Measurements from ENCODE around the gene HOXB7.

Gene HOXB7

DNA sequence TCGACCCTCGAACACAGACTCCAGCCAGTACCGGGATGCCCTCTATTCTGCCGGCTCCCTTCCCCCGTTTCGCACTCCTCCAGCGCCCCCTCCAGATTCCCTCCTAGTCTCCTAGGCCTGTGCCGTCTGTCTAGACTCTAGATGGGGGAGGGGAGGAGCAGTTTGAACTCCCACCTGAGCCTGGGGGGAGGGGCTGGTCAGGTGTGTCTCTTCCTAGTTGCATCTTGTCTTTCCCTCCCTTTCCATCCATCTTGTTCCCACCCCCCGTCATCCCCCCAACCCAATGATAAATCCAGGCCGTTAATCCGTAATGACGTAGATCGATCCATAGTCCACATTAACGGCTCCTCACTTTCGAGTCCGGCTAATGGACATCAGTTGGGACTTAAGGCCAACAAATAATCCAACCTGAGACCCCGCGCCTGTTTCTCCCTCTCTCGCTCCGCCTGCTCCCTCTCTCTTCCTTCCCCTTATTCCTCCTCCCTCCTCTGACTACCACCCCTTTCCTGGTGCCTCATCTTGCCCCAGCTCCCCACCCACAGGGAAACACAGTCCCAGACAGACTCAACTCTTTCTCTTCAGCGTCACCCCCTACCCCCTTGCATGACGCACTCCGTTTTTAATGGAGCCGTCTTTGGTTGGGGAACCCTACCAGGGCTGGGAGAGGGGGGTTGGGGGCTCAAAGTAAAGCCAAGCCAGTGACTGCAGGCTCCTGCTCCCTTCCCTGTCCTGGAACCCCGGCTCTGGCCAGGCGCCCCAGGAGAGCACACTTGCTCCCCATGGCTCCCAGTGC is 13.9 kb downstream of the HOXB7 start:
- no peak for FAIRE-seq

DNA sequence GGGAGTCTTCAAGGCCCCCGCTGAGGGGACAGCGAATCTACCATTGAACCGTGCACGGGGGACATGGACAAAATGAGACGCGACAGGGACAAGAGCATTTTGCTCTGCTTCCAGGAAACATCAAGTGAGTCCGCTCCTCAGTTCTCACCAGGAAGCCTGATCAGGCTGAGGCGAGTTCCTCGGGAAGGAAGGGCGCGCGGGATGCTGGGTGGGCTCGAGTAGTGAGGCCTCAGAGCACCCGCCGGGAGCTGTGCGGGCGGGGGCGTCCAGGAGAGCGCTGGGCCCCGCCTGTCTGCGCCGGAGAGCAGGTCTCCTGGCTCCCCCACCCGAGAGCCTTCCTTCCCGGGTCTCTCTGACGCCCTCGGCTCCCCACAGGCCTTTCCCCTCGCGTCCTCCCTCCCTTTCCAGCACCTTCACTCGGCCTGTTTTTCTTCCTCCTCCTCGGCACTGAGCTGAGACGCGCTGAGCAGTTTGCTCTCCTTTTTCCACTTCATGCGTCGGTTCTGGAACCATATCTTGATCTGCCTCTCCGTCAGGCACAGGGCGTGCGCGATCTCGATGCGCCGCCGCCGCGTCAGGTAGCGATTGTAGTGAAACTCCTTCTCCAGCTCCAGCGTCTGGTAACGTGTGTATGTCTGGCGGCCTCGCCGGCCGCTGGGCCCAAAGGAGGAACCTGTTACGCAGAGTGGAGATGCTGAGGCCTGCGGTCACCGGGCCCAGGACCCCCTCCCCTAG is 14.7 kb downstream of the HOXB7 start:
- no peak for DNase-seq (ENCODE audit: low spot score)
- no peak for FAIRE-seq

More for the DNA sequence above, 13.9 kb downstream of the HOXB7 start:
- DNase-seq (ENCODE audit: low spot score) = no peak

DNA sequence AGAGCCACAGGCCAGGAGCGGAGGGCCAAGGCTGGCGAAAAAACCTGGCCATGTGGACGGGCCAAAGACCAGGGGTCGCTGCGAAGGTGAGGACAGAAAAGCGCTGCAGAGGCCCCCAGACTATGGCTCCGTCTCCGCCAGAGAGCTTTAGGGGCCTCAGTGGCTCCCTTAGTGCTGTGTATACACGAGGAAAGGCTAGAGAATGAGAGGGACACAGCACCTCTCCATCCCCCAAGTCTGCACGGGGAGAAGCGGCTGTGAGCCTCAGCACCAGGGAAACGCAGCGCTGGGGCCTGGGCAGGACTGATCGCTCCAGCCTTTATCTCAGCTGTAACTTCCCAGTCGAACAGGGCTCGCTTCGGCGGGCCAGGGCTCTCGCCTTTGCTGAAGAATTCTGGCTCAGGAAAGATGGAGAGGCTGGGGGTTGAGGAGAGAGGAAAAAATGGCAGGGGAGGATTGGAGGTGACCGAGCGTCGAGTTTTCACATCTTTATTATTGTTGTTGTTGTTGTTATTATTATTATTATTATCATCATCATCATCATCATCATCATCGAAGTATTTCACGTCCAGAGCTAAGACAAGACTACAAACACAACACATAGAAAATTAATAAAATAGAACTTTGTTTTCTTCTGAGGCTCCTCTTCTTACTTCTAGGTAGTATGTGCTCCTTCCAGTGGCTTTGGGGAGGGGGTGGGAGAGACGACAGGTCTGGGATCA is 15.4 kb downstream of the HOXB7 start:
- DNase-seq (ENCODE audit: low spot score) = no peak
- FAIRE-seq = no peak

- no peak for DNase-seq (ENCODE audit: low spot score)
- FAIRE-seq = no peak
Measured at GRCh38 chr17:48594538-48595277, 16.1 kb downstream of the HOXB7 start.

GRCh38 chr17:48593840-48594537 is 16.8 kb downstream of the HOXB7 start:
- DNase-seq (ENCODE audit: low spot score) (peak; percentile 82), FAIRE-seq (no peak)

DNA sequence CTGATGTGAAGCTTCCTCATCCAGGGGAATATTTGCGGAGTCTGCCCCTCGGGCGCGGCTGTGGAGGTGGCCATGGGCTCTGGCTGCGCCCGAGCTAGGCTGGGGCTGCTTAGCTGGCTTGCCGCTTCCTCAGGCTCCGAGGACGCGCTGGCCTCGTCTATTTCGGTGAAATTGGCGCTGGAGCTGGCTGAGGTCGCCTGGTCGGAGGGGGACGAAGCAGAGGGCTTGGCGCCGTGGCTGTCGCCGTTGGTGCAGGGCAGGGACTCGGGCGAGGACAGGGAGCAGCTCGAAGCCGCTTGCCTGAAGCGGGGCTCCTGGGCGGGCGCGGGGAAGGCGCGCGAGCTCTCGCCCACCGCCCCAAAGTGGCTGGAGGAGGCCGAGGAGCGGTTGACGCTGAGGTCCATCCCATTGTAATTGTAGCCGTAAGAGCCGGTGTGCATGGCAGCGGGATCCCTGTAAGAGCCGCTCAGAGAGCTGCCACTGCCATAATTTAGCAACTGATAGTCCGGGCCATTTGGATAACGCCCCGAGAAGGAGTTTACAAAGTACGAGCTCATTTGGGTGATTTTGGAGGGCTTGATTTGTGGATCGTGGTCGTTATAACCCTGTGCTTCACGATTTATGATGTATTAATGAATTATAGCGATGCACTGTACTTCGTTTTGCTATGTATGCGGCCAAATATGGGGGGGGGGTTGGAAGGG is 17.5 kb downstream of the HOXB7 start, which contains the start of gene HOXB5:
HOXB5 (minus strand) TSS at position 654 of the 704 bp plus-strand sequence; CDS start at position 557, 97 bp downstream.
- FAIRE-seq (no peak), DNase-seq (ENCODE audit: low spot score) (no peak)

GRCh38 chr17:48592577-48592976 is 18.2 kb downstream of the HOXB7 start:
- DNase-seq (ENCODE audit: low spot score) (no peak), FAIRE-seq (no peak)

- DNase-seq (ENCODE audit: low spot score) (no peak), FAIRE-seq (no peak)
Measured at GRCh38 chr17:48592057-48592514, 18.7 kb downstream of the HOXB7 start.

DNA sequence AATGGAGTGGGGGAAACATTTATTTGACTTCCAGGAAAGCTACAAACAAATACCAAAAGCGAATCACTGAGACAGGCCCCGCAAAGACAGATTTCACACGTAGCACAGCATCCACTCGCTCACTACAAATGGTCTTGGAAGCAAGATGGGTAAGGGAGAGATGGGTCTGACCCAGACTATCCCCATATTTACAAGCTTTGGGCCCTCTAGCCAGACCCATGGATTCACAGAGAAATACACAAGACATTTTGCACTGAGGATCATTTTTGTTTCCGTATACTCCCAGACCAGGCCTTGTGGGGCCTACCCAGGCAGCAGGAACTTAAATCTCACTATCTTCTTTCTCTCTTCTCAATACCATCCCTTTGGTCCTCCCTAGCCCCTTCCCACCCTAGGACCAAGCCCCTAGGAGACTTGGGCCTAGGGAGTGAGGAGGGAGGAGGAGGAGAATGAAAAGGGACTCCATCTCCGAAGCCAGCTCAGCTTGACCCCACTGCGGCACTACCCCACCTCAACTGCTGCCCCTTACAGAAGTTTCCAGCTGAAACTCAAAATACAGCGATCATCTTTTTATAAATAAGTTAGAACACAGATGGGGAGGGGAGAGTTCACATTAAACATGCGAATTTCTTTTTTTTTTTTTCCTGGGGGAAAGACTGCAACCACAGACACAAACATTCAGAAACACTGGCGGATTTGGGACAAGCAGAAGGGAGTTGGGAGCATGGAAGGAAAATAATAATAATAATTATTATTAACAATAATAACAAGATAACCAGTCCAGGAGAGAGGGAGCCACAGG is 19.4 kb downstream of the HOXB7 start:
- FAIRE-seq (no peak), DNase-seq (ENCODE audit: low spot score) (no peak)

- DNase-seq (ENCODE audit: low spot score) (no peak), FAIRE-seq (no peak)
Measured at GRCh38 chr17:48590607-48591161, 20.1 kb downstream of the HOXB7 start.

GRCh38 chr17:48589831-48590606 is 20.8 kb downstream of the HOXB7 start, which contains the start of gene HOXB3:
Gene HOXB3, minus strand, starts transcription at chr17:48590241. Its CDS starts 37,767 bp downstream, at chr17:48552474.
- DNase-seq (ENCODE audit: low spot score) (no peak), FAIRE-seq (peak; percentile 23)

GRCh38 chr17:48589060-48589830 is 21.6 kb downstream of the HOXB7 start:
- FAIRE-seq (no peak), DNase-seq (ENCODE audit: low spot score) (no peak)

GRCh38 chr17:48588528-48588927 is 22.3 kb downstream of the HOXB7 start:
- no peak for DNase-seq (ENCODE audit: low spot score)
- no peak for FAIRE-seq

GRCh38 chr17:48588074-48588415 is 22.8 kb downstream of the HOXB7 start:
- FAIRE-seq = no peak
- no peak for DNase-seq (ENCODE audit: low spot score)

GRCh38 chr17:48587276-48588073 is 23.3 kb downstream of the HOXB7 start:
- FAIRE-seq (no peak), DNase-seq (ENCODE audit: low spot score) (no peak)

Measured in urothelium cell line (cell line).